WTC11 (cell line): ENCODE data around the gene CCDC69. TPM values are rescaled to one million over a fixed set of nuclear protein-coding genes. Genes with fewer than 3 reads are reported as not detected.

Experiments used
- FOXP1 ChIP-seq: sonication (generic); formaldehyde crosslinking; IDR thresholded peaks from 2 replicates; pipeline ENCODE4 v1.8.0; 2022; ENCODE audit warnings: missing genetic modification reagents, mild to moderate bottlenecking, moderate library complexity, borderline replicate concordance
- IRF2 ChIP-seq: sonication (generic); formaldehyde crosslinking; IDR thresholded peaks from 2 replicates; pipeline ENCODE4 v1.8.0; 2022; ENCODE audit warnings: low read depth, missing genetic modification reagents, borderline replicate concordance
- MYBL2 ChIP-seq: sonication (generic); formaldehyde crosslinking; IDR thresholded peaks from 2 replicates; pipeline ENCODE4 v1.8.1; 2023; ENCODE audit warnings: mild to moderate bottlenecking, moderate library complexity, missing genetic modification reagents
- PRRX2 ChIP-seq: fragments of 250-450 bp; sonication (Bioruptor Pico); IDR thresholded peaks from 2 replicates; pipeline ENCODE4 v1.8.0; 2021; ENCODE audit warnings: mild to moderate bottlenecking
- TEAD4 ChIP-seq: sonication (generic); formaldehyde crosslinking; IDR thresholded peaks from 2 replicates; pipeline ENCODE4 v1.8.0; 2022; ENCODE audit warnings: mild to moderate bottlenecking, missing genetic modification reagents
- TP53 ChIP-seq: sonication (generic); formaldehyde crosslinking; IDR thresholded peaks from 2 replicates; pipeline ENCODE4 v1.8.1; 2023; ENCODE audit warnings: mild to moderate bottlenecking, missing genetic modification reagents
- ZNF121 ChIP-seq: sonication (generic); formaldehyde crosslinking; IDR thresholded peaks from 2 replicates; pipeline ENCODE4 v1.8.0; 2023; ENCODE audit warnings: missing genetic modification reagents
- ZNF138 ChIP-seq: sonication (generic); formaldehyde crosslinking; conservative IDR thresholded peaks from 2 replicates; pipeline ENCODE4 v1.8.1; 2022; ENCODE audit warnings: mild to moderate bottlenecking, moderate library complexity, missing genetic modification reagents
- ZNF396 ChIP-seq: fragments of 250-450 bp; sonication (Bioruptor Pico); IDR thresholded peaks from 2 replicates; pipeline ENCODE4 v1.8.0; 2021; ENCODE audit warnings: mild to moderate bottlenecking, moderate library complexity, borderline replicate concordance
- total RNA-seq: library from RNA; stranded (reverse); gene quantifications from 3 replicates; pipeline ENCODE4 v1.2.3, GENCODE V29; 2021
- TF ChIP-seq, protein P1 (sequence below): fragments of 250-450 bp; sonication (Bioruptor Pico); IDR thresholded peaks from 2 replicates; pipeline ENCODE4 v1.9.0; 2021; ENCODE audit warnings: mild to moderate bottlenecking
- TF ChIP-seq, protein P2 (sequence below): sonication (generic); formaldehyde crosslinking; IDR thresholded peaks from 2 replicates; pipeline ENCODE4 v1.8.0; 2022; ENCODE audit warnings: mild to moderate bottlenecking, missing genetic modification reagents
- TF ChIP-seq, protein P3 (sequence below): fragments of 250-450 bp; sonication (Bioruptor Pico); IDR thresholded peaks from 2 replicates; pipeline ENCODE4 v1.9.0; 2021; ENCODE audit warnings: mild to moderate bottlenecking, borderline replicate concordance
- TF ChIP-seq, protein P4 (sequence below): sonication (generic); formaldehyde crosslinking; IDR thresholded peaks from 2 replicates; pipeline ENCODE4 v1.8.0; 2023; ENCODE audit warnings: missing genetic modification reagents, mild to moderate bottlenecking, borderline replicate concordance
- TF ChIP-seq, protein P5 (sequence below): sonication (generic); formaldehyde crosslinking; IDR thresholded peaks from 2 replicates; pipeline ENCODE4 v1.8.0; 2022; ENCODE audit warnings: mild to moderate bottlenecking, missing genetic modification reagents
- TF ChIP-seq, protein P6 (sequence below): sonication (generic); formaldehyde crosslinking; IDR thresholded peaks from 2 replicates; pipeline ENCODE4 v1.8.1; 2022; ENCODE audit warnings: low read depth, mild to moderate bottlenecking, moderate library complexity, missing genetic modification reagents, borderline replicate concordance
- TF ChIP-seq, protein P7 (sequence below): sonication (generic); formaldehyde crosslinking; IDR thresholded peaks from 2 replicates; pipeline ENCODE4 v1.8.1; 2022; ENCODE audit warnings: mild to moderate bottlenecking, missing genetic modification reagents, moderate library complexity, borderline replicate concordance
- TF ChIP-seq, protein P8 (sequence below): sonication (generic); formaldehyde crosslinking; conservative IDR thresholded peaks from 2 replicates; pipeline ENCODE4 v1.8.1; 2022; ENCODE audit warnings: mild to moderate bottlenecking, missing genetic modification reagents

The CCDC69 gene
- total RNA-seq, 1 experiment from 2014 or later, result 12.4 TPM

DNA sequence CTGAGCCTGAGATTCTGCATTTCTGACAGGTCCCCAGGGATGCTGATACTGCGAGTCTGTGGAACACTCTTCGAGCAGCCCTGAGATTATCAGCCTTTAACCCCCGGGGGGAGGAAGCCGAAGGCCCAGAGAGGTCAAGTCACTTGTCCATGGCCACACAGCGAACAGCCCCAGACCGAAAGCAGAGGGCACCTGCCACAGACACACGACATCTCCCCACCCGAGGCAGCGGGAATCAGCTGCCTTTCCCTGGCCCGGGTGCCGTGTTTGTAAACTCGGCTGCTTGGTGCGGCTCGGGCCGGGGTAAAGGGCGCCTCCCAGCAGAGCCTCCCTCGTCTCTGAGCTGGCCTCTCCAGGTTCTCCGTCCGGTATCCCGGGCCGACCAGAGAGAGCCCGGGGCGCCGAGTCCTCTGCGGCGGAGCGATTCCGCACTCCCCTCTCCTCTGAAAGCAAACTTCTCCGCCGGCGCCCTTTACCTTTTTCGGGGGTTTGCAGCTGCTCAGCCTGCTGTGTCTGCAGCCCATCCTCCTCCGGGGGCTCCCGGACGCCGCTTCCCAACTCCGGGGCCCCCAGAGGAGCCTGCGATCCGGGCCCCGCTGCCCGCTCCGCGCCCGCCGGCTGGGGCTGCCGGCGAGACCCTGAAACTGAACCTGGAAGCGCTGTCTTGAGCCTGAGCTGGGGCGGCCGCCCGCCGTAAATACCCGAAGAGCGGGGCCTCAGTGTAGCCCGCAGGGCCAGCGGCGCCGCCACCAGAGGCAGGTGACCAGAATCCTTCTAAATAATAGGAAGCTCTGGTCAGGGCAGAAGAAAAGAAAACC, at the start of gene CCDC69 (continued):
- TF ChIP-seq, protein P1, sequence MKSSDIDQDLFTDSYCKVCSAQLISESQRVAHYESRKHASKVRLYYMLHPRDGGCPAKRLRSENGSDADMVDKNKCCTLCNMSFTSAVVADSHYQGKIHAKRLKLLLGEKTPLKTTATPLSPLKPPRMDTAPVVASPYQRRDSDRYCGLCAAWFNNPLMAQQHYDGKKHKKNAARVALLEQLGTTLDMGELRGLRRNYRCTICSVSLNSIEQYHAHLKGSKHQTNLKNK (CRISPR knock-in tag), result no peak
- TF ChIP-seq, protein P2, sequence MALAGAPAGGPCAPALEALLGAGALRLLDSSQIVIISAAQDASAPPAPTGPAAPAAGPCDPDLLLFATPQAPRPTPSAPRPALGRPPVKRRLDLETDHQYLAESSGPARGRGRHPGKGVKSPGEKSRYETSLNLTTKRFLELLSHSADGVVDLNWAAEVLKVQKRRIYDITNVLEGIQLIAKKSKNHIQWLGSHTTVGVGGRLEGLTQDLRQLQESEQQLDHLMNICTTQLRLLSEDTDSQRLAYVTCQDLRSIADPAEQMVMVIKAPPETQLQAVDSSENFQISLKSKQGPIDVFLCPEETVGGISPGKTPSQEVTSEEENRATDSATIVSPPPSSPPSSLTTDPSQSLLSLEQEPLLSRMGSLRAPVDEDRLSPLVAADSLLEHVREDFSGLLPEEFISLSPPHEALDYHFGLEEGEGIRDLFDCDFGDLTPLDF, result no peak
- TF ChIP-seq FOXP1 (CRISPR knock-in tag) (no peak), ZNF138 (CRISPR knock-in tag) (no peak), ZNF396 (CRISPR knock-in tag) (no peak), PRRX2 (CRISPR knock-in tag) (no peak), MYBL2 (CRISPR knock-in tag) (peak; percentile 12; the same call in 1 of the 2 replicates), IRF2 (CRISPR knock-in tag) (no peak), ZNF121 (CRISPR knock-in tag) (peak; percentile 42; the same call in 1 of the 2 replicates), TP53 (CRISPR knock-in tag) (0 out of 2 replicates have a peak, but pooled peaks have one; percentile 27), TEAD4 (CRISPR knock-in tag) (0 out of 2 replicates have a peak, but pooled peaks have one; percentile 23)
- TF ChIP-seq, protein P3, sequence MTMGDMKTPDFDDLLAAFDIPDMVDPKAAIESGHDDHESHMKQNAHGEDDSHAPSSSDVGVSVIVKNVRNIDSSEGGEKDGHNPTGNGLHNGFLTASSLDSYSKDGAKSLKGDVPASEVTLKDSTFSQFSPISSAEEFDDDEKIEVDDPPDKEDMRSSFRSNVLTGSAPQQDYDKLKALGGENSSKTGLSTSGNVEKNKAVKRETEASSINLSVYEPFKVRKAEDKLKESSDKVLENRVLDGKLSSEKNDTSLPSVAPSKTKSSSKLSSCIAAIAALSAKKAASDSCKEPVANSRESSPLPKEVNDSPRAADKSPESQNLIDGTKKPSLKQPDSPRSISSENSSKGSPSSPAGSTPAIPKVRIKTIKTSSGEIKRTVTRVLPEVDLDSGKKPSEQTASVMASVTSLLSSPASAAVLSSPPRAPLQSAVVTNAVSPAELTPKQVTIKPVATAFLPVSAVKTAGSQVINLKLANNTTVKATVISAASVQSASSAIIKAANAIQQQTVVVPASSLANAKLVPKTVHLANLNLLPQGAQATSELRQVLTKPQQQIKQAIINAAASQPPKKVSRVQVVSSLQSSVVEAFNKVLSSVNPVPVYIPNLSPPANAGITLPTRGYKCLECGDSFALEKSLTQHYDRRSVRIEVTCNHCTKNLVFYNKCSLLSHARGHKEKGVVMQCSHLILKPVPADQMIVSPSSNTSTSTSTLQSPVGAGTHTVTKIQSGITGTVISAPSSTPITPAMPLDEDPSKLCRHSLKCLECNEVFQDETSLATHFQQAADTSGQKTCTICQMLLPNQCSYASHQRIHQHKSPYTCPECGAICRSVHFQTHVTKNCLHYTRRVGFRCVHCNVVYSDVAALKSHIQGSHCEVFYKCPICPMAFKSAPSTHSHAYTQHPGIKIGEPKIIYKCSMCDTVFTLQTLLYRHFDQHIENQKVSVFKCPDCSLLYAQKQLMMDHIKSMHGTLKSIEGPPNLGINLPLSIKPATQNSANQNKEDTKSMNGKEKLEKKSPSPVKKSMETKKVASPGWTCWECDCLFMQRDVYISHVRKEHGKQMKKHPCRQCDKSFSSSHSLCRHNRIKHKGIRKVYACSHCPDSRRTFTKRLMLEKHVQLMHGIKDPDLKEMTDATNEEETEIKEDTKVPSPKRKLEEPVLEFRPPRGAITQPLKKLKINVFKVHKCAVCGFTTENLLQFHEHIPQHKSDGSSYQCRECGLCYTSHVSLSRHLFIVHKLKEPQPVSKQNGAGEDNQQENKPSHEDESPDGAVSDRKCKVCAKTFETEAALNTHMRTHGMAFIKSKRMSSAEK, result no peak
- TF ChIP-seq, protein P4, sequence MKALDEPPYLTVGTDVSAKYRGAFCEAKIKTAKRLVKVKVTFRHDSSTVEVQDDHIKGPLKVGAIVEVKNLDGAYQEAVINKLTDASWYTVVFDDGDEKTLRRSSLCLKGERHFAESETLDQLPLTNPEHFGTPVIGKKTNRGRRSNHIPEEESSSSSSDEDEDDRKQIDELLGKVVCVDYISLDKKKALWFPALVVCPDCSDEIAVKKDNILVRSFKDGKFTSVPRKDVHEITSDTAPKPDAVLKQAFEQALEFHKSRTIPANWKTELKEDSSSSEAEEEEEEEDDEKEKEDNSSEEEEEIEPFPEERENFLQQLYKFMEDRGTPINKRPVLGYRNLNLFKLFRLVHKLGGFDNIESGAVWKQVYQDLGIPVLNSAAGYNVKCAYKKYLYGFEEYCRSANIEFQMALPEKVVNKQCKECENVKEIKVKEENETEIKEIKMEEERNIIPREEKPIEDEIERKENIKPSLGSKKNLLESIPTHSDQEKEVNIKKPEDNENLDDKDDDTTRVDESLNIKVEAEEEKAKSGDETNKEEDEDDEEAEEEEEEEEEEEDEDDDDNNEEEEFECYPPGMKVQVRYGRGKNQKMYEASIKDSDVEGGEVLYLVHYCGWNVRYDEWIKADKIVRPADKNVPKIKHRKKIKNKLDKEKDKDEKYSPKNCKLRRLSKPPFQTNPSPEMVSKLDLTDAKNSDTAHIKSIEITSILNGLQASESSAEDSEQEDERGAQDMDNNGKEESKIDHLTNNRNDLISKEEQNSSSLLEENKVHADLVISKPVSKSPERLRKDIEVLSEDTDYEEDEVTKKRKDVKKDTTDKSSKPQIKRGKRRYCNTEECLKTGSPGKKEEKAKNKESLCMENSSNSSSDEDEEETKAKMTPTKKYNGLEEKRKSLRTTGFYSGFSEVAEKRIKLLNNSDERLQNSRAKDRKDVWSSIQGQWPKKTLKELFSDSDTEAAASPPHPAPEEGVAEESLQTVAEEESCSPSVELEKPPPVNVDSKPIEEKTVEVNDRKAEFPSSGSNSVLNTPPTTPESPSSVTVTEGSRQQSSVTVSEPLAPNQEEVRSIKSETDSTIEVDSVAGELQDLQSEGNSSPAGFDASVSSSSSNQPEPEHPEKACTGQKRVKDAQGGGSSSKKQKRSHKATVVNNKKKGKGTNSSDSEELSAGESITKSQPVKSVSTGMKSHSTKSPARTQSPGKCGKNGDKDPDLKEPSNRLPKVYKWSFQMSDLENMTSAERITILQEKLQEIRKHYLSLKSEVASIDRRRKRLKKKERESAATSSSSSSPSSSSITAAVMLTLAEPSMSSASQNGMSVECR (CRISPR knock-in tag), result no peak
- TF ChIP-seq, protein P5, sequence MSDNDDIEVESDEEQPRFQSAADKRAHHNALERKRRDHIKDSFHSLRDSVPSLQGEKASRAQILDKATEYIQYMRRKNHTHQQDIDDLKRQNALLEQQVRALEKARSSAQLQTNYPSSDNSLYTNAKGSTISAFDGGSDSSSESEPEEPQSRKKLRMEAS (CRISPR knock-in tag), result peak; percentile 60
- TF ChIP-seq, protein P6, sequence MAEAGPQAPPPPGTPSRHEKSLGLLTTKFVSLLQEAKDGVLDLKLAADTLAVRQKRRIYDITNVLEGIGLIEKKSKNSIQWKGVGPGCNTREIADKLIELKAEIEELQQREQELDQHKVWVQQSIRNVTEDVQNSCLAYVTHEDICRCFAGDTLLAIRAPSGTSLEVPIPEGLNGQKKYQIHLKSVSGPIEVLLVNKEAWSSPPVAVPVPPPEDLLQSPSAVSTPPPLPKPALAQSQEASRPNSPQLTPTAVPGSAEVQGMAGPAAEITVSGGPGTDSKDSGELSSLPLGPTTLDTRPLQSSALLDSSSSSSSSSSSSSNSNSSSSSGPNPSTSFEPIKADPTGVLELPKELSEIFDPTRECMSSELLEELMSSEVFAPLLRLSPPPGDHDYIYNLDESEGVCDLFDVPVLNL (CRISPR knock-in tag), result no peak
- TF ChIP-seq, protein P7, sequence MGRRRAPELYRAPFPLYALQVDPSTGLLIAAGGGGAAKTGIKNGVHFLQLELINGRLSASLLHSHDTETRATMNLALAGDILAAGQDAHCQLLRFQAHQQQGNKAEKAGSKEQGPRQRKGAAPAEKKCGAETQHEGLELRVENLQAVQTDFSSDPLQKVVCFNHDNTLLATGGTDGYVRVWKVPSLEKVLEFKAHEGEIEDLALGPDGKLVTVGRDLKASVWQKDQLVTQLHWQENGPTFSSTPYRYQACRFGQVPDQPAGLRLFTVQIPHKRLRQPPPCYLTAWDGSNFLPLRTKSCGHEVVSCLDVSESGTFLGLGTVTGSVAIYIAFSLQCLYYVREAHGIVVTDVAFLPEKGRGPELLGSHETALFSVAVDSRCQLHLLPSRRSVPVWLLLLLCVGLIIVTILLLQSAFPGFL, result no peak
- TF ChIP-seq, protein P8, sequence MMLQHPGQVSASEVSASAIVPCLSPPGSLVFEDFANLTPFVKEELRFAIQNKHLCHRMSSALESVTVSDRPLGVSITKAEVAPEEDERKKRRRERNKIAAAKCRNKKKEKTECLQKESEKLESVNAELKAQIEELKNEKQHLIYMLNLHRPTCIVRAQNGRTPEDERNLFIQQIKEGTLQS, result no peak
